GM23338 (cell line): ENCODE data around the gene NTM.

Source experiments
- CREB1 ChIP-seq: fragments of 250-450 bp; sonication (Bioruptor Pico); IDR thresholded peaks from 2 replicates; pipeline ENCODE4 v1.5.0; 2020; ENCODE audit warnings: low read depth, mild to moderate bottlenecking, moderate library complexity
- EZH2 ChIP-seq: fragments of 200-600 bp; sonication (generic); IDR thresholded peaks from one replicate; pipeline ENCODE4 v1.8.0; 2017; ENCODE audit warnings: antibody characterized with exemption, mild to moderate bottlenecking, low read depth; ENCODE audit not compliant: unreplicated experiment
- EZH2phosphoT487 ChIP-seq: fragments of 200-600 bp; sonication (generic); IDR thresholded peaks from one replicate; pipeline ENCODE4 v1.8.1; 2018; ENCODE audit warnings: antibody characterized with exemption; ENCODE audit not compliant: unreplicated experiment
- JUNB ChIP-seq: IDR thresholded peaks from one replicate; pipeline ENCODE4 v1.6.1; 2016; ENCODE audit warnings: antibody characterized with exemption; ENCODE audit not compliant: unreplicated experiment
- POLR2AphosphoS5 ChIP-seq: IDR thresholded peaks from 2 replicates; pipeline ENCODE4 v1.6.1; 2016; ENCODE audit warnings: antibody characterized with exemption, low read depth
- STAT1 ChIP-seq: IDR thresholded peaks from one replicate; pipeline ENCODE4 v1.6.1; 2016; ENCODE audit warnings: antibody characterized with exemption; ENCODE audit not compliant: unreplicated experiment
- ZNF331 ChIP-seq: fragments of 250-450 bp; sonication (Bioruptor Pico); IDR thresholded peaks from 2 replicates; pipeline ENCODE4 v1.5.0; 2020; ENCODE audit warnings: low read depth, mild to moderate bottlenecking, moderate library complexity
- TF ChIP-seq, protein P1 (sequence below), 2 experiments: fragments of 200-600 bp in 1 of 2; sonication (generic) in 1 of 2; conservative IDR thresholded peaks; 2 replicates each; pipeline versions ENCODE4 v1.5.1 to v1.6.1; 2016 to 2017; ENCODE audit warnings: antibody characterized with exemption in 2 of 2, low read depth in 2 of 2, mild to moderate bottlenecking in 2 of 2, moderate library complexity in 1 of 2
- TF ChIP-seq, protein P2 (sequence below): IDR thresholded peaks from 2 replicates; pipeline ENCODE4 v1.6.1; 2016; ENCODE audit warnings: antibody characterized with exemption
- TF ChIP-seq, protein P3 (sequence below): IDR thresholded peaks from one replicate; pipeline ENCODE4 v1.6.1; 2018; ENCODE audit warnings: antibody characterized with exemption; ENCODE audit not compliant: unreplicated experiment

DNA sequence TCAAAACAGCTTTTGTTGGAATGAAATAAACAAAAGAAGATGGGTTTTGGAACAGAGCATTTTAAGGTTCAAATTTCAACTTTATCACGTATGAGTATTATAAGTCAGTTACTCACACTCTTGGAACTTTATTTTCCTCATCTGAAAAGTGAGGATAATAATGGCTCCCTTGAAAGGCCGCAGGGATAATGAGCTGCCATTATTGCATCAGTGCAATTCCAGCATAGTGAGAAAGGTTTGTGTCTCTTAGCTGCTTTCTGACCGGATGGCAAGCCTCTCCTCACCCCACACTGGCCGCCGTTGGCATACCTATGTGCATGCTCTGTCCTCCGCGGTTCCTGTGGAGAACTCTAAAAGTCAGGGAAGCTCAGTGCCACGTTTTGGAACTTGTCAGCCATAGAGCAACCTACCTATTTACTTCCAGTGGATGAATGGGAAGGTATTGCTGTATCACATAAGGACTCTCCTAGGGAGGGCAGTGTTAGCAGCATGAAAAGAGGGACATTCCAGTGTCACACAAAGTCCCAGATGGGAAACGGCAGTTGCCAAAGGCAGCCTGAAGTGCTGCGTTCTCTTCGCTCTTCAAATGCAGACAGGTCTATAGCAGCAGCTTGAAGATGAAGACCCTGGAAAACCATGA lies 368.9 kb downstream of the NTM start:
- TF ChIP-seq, protein P1, sequence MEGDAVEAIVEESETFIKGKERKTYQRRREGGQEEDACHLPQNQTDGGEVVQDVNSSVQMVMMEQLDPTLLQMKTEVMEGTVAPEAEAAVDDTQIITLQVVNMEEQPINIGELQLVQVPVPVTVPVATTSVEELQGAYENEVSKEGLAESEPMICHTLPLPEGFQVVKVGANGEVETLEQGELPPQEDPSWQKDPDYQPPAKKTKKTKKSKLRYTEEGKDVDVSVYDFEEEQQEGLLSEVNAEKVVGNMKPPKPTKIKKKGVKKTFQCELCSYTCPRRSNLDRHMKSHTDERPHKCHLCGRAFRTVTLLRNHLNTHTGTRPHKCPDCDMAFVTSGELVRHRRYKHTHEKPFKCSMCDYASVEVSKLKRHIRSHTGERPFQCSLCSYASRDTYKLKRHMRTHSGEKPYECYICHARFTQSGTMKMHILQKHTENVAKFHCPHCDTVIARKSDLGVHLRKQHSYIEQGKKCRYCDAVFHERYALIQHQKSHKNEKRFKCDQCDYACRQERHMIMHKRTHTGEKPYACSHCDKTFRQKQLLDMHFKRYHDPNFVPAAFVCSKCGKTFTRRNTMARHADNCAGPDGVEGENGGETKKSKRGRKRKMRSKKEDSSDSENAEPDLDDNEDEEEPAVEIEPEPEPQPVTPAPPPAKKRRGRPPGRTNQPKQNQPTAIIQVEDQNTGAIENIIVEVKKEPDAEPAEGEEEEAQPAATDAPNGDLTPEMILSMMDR (conservative IDR thresholded peaks at IDR 0.05; ENCODE audit: low read depth in 2 of 2) = 0 out of 4 replicates have a peak, but pooled peaks of 1 of the 2 experiments have one; percentile 10
- TF ChIP-seq CREB1 (CRISPR knock-in tag) (no peak), POLR2AphosphoS5 (no peak), JUNB (no peak), EZH2 (no peak), EZH2phosphoT487 (no peak), STAT1 (no peak), ZNF331 (no peak)
- TF ChIP-seq, protein P2, sequence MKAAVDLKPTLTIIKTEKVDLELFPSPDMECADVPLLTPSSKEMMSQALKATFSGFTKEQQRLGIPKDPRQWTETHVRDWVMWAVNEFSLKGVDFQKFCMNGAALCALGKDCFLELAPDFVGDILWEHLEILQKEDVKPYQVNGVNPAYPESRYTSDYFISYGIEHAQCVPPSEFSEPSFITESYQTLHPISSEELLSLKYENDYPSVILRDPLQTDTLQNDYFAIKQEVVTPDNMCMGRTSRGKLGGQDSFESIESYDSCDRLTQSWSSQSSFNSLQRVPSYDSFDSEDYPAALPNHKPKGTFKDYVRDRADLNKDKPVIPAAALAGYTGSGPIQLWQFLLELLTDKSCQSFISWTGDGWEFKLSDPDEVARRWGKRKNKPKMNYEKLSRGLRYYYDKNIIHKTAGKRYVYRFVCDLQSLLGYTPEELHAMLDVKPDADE = no peak
- TF ChIP-seq, protein P3, sequence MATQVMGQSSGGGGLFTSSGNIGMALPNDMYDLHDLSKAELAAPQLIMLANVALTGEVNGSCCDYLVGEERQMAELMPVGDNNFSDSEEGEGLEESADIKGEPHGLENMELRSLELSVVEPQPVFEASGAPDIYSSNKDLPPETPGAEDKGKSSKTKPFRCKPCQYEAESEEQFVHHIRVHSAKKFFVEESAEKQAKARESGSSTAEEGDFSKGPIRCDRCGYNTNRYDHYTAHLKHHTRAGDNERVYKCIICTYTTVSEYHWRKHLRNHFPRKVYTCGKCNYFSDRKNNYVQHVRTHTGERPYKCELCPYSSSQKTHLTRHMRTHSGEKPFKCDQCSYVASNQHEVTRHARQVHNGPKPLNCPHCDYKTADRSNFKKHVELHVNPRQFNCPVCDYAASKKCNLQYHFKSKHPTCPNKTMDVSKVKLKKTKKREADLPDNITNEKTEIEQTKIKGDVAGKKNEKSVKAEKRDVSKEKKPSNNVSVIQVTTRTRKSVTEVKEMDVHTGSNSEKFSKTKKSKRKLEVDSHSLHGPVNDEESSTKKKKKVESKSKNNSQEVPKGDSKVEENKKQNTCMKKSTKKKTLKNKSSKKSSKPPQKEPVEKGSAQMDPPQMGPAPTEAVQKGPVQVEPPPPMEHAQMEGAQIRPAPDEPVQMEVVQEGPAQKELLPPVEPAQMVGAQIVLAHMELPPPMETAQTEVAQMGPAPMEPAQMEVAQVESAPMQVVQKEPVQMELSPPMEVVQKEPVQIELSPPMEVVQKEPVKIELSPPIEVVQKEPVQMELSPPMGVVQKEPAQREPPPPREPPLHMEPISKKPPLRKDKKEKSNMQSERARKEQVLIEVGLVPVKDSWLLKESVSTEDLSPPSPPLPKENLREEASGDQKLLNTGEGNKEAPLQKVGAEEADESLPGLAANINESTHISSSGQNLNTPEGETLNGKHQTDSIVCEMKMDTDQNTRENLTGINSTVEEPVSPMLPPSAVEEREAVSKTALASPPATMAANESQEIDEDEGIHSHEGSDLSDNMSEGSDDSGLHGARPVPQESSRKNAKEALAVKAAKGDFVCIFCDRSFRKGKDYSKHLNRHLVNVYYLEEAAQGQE = no peak
